T follicular helper cell (primary cell): Measurements from ENCODE around the gene SHQ1.
"Not testable (repeated sequence)": the region's sequence is repeated elsewhere in the genome, so short reads cannot be mapped to it uniquely, and the experiment has no call there.

Experiments used
- DNase-seq: peaks from one replicate; pipeline ENCODE4 v3.0.0-alpha.2; 2020; ENCODE audit warnings: low read depth

The SHQ1 gene

DNA sequence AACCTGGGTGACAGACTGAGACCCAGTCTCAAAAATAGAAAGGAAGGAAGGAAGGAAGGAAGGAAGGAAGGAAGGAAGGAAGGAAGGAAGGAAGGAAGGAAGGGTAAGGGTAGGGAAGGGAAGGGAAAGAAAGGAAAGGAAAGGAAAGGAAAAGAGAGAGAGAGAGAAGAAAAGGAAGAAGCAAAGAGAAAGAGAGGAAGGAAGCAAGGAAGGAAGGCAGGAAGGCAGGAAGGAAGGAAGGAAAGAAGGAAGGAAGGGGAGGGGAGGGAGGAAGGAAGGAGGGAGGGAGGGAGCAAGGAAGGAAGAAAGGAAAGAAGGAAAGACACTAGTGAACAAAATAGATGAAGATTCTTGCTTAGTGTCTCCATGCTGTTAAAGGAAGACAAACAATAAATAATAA, 129.1 kb downstream of the SHQ1 start:
- DNase-seq: no peak

GRCh38 chr3:72714135-72714534, 134.1 kb downstream of the SHQ1 start:
- not testable (repeated sequence) for DNase-seq

DNA sequence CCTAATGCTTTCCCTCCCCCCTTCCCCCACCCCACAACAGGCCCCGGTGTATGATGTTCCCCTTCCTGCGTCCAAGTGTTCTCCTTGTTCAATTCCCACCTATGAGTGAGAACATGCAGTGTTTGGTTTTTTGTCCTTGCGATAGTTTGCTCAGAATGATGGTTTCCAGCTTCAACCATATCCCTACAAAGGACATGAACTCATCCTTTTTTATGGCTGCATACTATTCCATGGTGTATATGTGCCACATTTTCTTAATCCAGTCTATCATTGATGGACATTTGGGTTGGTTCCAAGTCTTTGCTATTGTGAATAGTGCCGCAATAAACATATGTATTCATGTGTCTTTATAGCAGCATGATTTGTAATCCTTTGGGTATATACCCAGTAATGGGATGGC, 137.8 kb downstream of the SHQ1 start:
- not testable (repeated sequence) for DNase-seq

DNA sequence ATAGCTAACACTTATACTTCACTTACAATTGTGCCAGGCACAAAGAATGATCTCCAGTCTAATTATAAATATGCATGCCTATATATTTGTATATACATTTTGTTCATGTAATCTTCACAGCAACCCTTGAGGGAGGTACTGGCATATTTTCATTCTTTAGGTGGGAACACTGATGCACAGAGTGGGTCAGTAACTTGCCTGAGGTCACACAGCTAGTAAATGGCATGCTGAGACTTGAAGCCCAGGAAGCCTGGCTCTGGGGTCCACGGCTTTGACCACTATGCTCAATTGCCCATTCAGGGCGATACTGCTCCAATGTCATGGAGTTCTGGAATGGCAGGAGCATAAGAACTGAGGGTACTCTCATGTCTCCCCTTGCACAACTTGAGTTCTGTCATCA, 139.8 kb downstream of the SHQ1 start:
- DNase-seq: no peak

- DNase-seq: no peak
Observed at GRCh38 chr3:72702997-72703396, 145.2 kb downstream of the SHQ1 start.

DNA sequence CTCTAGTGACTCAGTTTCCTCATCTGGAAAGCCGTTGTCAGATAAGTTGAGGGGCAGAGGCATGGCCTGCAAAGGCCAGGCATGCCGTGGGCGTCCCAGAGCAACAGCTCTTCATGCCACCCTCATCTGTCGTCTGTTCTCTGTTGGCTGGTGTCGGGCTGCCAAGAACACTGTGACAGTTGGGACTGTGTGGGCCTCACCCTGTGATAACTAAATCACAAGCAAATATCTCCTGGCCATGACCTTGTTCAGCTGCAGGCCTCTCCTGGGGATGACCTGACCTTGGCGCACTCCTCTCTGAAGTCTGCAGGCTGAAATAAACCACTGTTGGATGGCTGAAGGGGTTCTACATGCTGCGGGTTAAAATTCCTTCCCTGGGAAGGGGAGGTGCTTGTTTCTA, 145.9 kb downstream of the SHQ1 start:
- DNase-seq: no peak

DNA sequence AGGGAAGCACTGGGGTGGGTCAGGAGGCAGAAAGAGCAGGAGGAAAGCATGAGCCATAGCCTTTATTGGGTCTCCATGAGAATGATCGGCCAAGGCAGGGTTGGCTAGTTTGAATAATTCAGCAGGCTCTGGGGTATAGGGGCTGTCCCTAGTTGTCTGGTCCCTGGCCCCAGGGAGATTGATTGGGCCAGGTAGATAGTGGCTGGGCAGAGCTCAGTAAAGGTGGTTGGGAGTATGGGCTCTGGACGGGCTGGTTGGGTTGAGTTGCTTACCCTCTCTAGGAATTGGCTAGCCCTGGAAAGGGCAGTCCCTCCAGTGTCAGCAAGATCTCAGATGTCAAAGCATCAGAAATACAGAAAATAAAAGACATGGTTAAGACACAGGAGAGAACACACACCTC, 148.1 kb downstream of the SHQ1 start:
- no peak for DNase-seq

DNA sequence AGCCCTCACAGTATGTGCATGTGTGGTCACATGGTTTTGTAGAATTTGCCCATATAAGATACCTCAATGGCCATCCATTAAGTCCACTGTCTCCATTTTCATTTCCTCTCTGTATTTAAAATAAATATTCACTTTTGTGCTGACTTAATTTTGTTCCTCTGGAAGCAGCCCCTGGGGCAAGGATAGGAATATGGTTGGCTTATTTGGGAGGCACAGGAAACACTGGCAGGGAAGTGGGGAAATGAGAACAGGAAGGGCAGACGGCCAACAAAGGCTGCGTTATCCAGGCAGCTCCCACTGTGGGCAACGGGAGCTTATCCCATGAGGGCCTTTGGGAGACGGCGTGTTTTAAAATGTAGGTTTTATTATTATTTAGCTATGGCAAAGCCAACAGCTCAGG, 148.6 kb downstream of the SHQ1 start:
- no peak for DNase-seq
